Loucy (cell line): ENCODE data around the gene CFAP100.

Source experiments
- EZH2phosphoT487 ChIP-seq: fragments of 200-600 bp; IDR thresholded peaks from 2 replicates; pipeline ENCODE4 v1.6.1; 2018; ENCODE audit warnings: antibody characterized with exemption, mild to moderate bottlenecking, moderate library complexity, borderline replicate concordance
- TF ChIP-seq, protein P1 (sequence below): fragments of 200-600 bp; sonication (generic); conservative IDR thresholded peaks from 2 replicates; pipeline ENCODE4 v1.5.1; 2014; ENCODE audit warnings: mild to moderate bottlenecking, antibody characterized with exemption, low read length

DNA sequence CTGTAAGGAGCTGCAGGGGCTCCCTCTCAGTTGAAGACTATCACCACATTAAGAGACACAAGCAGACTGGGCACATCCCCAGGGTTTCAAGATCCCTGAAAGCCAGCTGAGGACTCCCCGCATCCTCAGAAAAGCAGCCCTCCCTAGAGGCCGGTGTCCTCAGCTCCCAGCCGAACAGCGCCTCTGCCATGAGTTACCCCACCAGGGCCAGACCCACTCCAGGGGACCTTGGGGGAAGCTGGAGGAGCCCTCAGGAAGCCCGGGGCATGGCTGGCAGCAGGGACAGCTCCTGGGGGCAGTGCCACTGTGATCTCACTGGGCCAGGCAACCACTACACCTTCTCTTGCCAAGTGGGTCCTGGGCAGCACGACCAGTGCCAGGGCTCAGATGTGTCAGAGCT, 45.6 kb upstream of the CFAP100 start:
- TF ChIP-seq, protein P1, sequence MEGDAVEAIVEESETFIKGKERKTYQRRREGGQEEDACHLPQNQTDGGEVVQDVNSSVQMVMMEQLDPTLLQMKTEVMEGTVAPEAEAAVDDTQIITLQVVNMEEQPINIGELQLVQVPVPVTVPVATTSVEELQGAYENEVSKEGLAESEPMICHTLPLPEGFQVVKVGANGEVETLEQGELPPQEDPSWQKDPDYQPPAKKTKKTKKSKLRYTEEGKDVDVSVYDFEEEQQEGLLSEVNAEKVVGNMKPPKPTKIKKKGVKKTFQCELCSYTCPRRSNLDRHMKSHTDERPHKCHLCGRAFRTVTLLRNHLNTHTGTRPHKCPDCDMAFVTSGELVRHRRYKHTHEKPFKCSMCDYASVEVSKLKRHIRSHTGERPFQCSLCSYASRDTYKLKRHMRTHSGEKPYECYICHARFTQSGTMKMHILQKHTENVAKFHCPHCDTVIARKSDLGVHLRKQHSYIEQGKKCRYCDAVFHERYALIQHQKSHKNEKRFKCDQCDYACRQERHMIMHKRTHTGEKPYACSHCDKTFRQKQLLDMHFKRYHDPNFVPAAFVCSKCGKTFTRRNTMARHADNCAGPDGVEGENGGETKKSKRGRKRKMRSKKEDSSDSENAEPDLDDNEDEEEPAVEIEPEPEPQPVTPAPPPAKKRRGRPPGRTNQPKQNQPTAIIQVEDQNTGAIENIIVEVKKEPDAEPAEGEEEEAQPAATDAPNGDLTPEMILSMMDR: no peak
- TF ChIP-seq EZH2phosphoT487: no peak
